GM21515 (cell line): ENCODE results near the gene C16orf78.

Experiments used
- ATAC-seq: cut with Tn5 transposase; IDR thresholded peaks from one replicate; pipeline ENCODE4 v1.9.1; 2021; ENCODE audit not compliant: unreplicated experiment

The C16orf78 gene

GRCh38 chr16:49382916-49383315 is 9.3 kb downstream of the C16orf78 start:
- no peak for ATAC-seq

GRCh38 chr16:49395021-49395420 is 21.4 kb downstream of the C16orf78 start:
- ATAC-seq, result no peak

GRCh38 chr16:49396206-49396720 is 22.7 kb downstream of the C16orf78 start:
- ATAC-seq, result no peak

- no peak for ATAC-seq
Measured at GRCh38 chr16:49398761-49399160, 25.2 kb downstream of the C16orf78 start.

GRCh38 chr16:49399594-49400364 is 26.2 kb downstream of the C16orf78 start:
- ATAC-seq, result peak; percentile 99

- ATAC-seq, result no peak
Measured at GRCh38 chr16:49400611-49401010, 27.0 kb downstream of the C16orf78 start.

GRCh38 chr16:49405123-49405522 is 31.5 kb downstream of the C16orf78 start:
- ATAC-seq, result no peak

- no peak for ATAC-seq
Measured at GRCh38 chr16:49405530-49405929, 31.9 kb downstream of the C16orf78 start.

GRCh38 chr16:49407873-49408550 is 34.4 kb downstream of the C16orf78 start:
- peak; percentile 90 for ATAC-seq

GRCh38 chr16:49409121-49409520 is 35.5 kb downstream of the C16orf78 start:
- ATAC-seq, result no peak

- no peak for ATAC-seq
Measured at GRCh38 chr16:49410226-49410625, 36.6 kb downstream of the C16orf78 start.

- ATAC-seq, result no peak
Measured at GRCh38 chr16:49411121-49411970, 37.7 kb downstream of the C16orf78 start.

- ATAC-seq, result no peak
Measured at GRCh38 chr16:49414671-49415070, 41.1 kb downstream of the C16orf78 start.

- ATAC-seq, result no peak
Measured at GRCh38 chr16:49415083-49415482, 41.5 kb downstream of the C16orf78 start.

GRCh38 chr16:49416001-49416675 is 42.5 kb downstream of the C16orf78 start:
- no peak for ATAC-seq

- ATAC-seq, result no peak
Measured at GRCh38 chr16:49417354-49417753, 43.8 kb downstream of the C16orf78 start.

GRCh38 chr16:49419006-49419405 is 45.4 kb downstream of the C16orf78 start:
- no peak for ATAC-seq

GRCh38 chr16:49419862-49420261 is 46.3 kb downstream of the C16orf78 start:
- no peak for ATAC-seq

GRCh38 chr16:49422896-49423295 is 49.3 kb downstream of the C16orf78 start:
- ATAC-seq, result no peak

- no peak for ATAC-seq
Measured at GRCh38 chr16:49424961-49425360, 51.4 kb downstream of the C16orf78 start.

GRCh38 chr16:49427771-49428170 is 54.2 kb downstream of the C16orf78 start:
- no peak for ATAC-seq
